Immature natural killer cell (primary cell): ENCODE measurements around the gene TNS3. TPM values are rescaled to one million over a fixed set of nuclear protein-coding genes. Genes with fewer than 3 reads are reported as not detected.
A peak's percentile ranks its signal among the peaks of the same experiment; 100 is the strongest.
"Not testable (repeated sequence)": the region's sequence is repeated elsewhere in the genome, so short reads cannot be mapped to it uniquely, and the experiment has no call there.

Source experiments
- DNase-seq, 3 donors: peaks; one replicate each; pipeline ENCODE4 v3.0.0; 2022; ENCODE audit warnings: mixed read lengths in 1 of 3
- H3K27ac Mint-ChIP-seq, 6 donors: one replicate each; pipeline ENCODE4 v1.8.0; 2020; ENCODE audit warnings: mixed read lengths in 6 of 6, mild to moderate bottlenecking in 5 of 6, inconsistent platforms in 4 of 6, moderate library complexity in 3 of 6
- H3K27me3 Mint-ChIP-seq, 3 donors: one replicate each; pipeline ENCODE4 v1.8.0; 2020 to 2021; ENCODE audit warnings: low read depth in 3 of 3, mild to moderate bottlenecking in 3 of 3, mixed read lengths in 3 of 3, moderate library complexity in 3 of 3, inconsistent platforms in 1 of 3
- H3K36me3 Mint-ChIP-seq, 3 donors: one replicate each; pipeline ENCODE4 v1.8.0; 2020; ENCODE audit warnings: mixed read lengths in 3 of 3, inconsistent platforms in 2 of 3, mild to moderate bottlenecking in 2 of 3
- H3K4me1 Mint-ChIP-seq, 2 donors: one replicate each; pipeline ENCODE4 v1.8.0; 2020; ENCODE audit warnings: inconsistent platforms in 2 of 2, mild to moderate bottlenecking in 2 of 2, mixed read lengths in 2 of 2, moderate library complexity in 1 of 2
- H3K4me3 Mint-ChIP-seq, 5 donors: one replicate each; pipeline ENCODE4 v1.8.0; 2020; ENCODE audit warnings: mild to moderate bottlenecking in 5 of 5, mixed read lengths in 5 of 5, inconsistent platforms in 3 of 5, moderate library complexity in 3 of 5
- H3K9me3 Mint-ChIP-seq, 6 donors: one replicate each; pipeline ENCODE4 v1.8.0; 2020; ENCODE audit warnings: mild to moderate bottlenecking in 6 of 6, mixed read lengths in 6 of 6, inconsistent platforms in 4 of 6, moderate library complexity in 3 of 6
- polyA plus RNA-seq, 3 donors: library from polyadenylated mRNA; unstranded; fragments of 300-500 nt; fragmentation: Illumina TruSeq; gene quantifications; one replicate each; pipeline ENCODE4 v1.2.3, GENCODE V29; 2021

Gene TNS3
- polyA plus RNA-seq, 3 donors from 2014 or later: 0.19 TPM; not detected in 2

- no peaks in the 10 kb centered on the region for H3K36me3 Mint-ChIP-seq
- H3K9me3 Mint-ChIP-seq: no peaks in the 10 kb centered on the region
- H3K27ac Mint-ChIP-seq: no peak overlapping the region
- H3K4me1 Mint-ChIP-seq: no peaks in the 10 kb centered on the region
- no peak overlapping the region for H3K4me3 Mint-ChIP-seq
- no peak for DNase-seq
- H3K27me3 Mint-ChIP-seq: peaks cover 2 to 4% (median 2%) of the 10 kb centered on the region in 3 donors
These were observed 29.2 kb upstream of the TNS3 start for GRCh38 chr7:47611045-47611511.

- Mint-ChIP-seq H3K4me3 (no peak overlapping the region), H3K4me1 (no peaks in the 10 kb centered on the region)
These were observed 28.7 kb upstream of the TNS3 start for GRCh38 chr7:47610506-47611044.

DNA sequence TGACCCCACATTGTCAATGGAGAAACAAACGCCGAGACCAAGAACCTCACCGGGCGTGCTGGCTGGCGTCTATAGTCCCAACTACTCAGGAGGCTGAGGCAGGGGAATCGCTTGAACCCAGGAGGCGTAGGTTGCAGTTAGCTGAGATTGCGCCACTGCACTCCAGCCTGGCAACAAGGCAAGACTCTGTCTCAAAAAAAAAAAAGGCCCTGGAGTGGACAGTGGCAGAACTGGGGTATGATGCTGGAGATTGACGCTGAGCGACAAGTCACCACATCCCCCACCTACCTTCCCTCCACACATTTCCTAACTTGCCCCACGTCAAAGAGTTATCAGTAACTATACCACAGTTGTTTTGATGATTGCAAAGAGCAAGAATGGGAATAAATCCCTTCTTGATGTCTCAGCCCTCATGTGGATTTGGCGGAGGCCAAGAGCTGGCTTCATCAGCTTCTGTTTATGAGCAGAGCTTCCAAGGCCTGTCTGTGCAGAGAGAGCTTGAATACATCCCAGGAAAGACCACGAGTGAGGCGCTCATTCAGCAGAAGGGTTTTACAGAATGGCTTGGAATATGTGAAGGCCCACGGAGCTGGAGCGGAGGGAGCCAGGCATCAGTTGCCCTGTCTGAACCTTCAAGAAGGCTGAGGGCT, 28.0 kb upstream of the TNS3 start:
- no peaks in the 10 kb centered on the region for H3K36me3 Mint-ChIP-seq
- no peaks in the 10 kb centered on the region for H3K9me3 Mint-ChIP-seq
- H3K27me3 Mint-ChIP-seq: peaks cover 2 to 4% (median 4%) of the 10 kb centered on the region in 3 donors
- H3K4me1 Mint-ChIP-seq: no peaks in the 10 kb centered on the region
- H3K4me3 Mint-ChIP-seq: no peak overlapping the region
- no peak for DNase-seq
- no peak overlapping the region for H3K27ac Mint-ChIP-seq

More at GRCh38 chr7:47610506-47611044, 28.7 kb upstream of the TNS3 start:
- Mint-ChIP-seq H3K27ac (peak overlapping the region in 1 of 6 donors; percentile 11), H3K36me3 (no peaks in the 10 kb centered on the region), H3K27me3 (peaks cover 2 to 4% (median 4%) of the 10 kb centered on the region in 3 donors), H3K9me3 (no peaks in the 10 kb centered on the region)
- DNase-seq: no peak

DNA sequence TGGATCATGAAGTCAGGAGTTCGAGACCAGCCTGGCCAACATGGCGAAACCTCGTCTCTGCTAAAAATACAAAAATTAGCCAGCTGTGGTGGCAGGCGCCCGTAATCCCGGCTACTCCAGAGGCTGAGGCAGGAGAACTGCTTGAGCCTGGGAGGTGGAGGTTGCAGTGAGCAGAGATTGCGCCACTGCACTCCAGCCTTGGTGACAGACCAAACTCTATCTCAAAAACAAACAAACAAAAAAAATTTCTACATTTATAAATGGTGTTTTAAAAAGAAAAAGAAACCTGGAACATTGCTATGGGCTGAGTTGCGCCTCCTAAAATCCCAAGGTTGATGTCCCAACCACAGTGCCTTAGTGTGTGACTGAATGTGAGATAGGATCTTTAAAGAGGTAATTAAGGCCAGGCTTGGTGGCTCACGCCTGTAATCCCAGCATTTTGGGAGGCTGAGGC, 24.7 kb upstream of the TNS3 start:
- DNase-seq, H3K9me3 Mint-ChIP-seq, H3K4me1 Mint-ChIP-seq, H3K36me3 Mint-ChIP-seq, H3K4me3 Mint-ChIP-seq, H3K27me3 Mint-ChIP-seq, H3K27ac Mint-ChIP-seq: not testable (repeated sequence)

GRCh38 chr7:47605816-47606575, 24.1 kb upstream of the TNS3 start:
- no peak overlapping the region for H3K27ac Mint-ChIP-seq
- H3K9me3 Mint-ChIP-seq: no peaks in the 10 kb centered on the region
- peaks cover 4 to 9% (median 7%) of the 10 kb centered on the region in 3 donors for H3K27me3 Mint-ChIP-seq
- no peak overlapping the region for H3K4me3 Mint-ChIP-seq
- peaks cover 0 to 3% (median 0%) of the 10 kb centered on the region in 3 donors for H3K36me3 Mint-ChIP-seq
- DNase-seq: no peak
- H3K4me1 Mint-ChIP-seq: peaks cover 8 to 14% of the 10 kb centered on the region in 2 donors

- Mint-ChIP-seq H3K4me3 (no peak overlapping the region), H3K9me3 (no peaks in the 10 kb centered on the region), H3K4me1 (peaks cover 22 to 29% of the 10 kb centered on the region in 2 donors), H3K27me3 (peaks cover 4 to 11% (median 11%) of the 10 kb centered on the region in 3 donors), H3K27ac (no peak overlapping the region), H3K36me3 (peaks cover 0 to 3% (median 0%) of the 10 kb centered on the region in 3 donors)
- DNase-seq: no peak
These were observed 22.6 kb upstream of the TNS3 start for GRCh38 chr7:47604496-47604890.

GRCh38 chr7:47603514-47604255, 21.8 kb upstream of the TNS3 start:
- not testable (repeated sequence) for H3K36me3 Mint-ChIP-seq, DNase-seq, H3K9me3 Mint-ChIP-seq, H3K27ac Mint-ChIP-seq, H3K4me3 Mint-ChIP-seq
- H3K27me3 Mint-ChIP-seq: peaks cover 4 to 13% (median 11%) of the 10 kb centered on the region in 3 donors
- H3K4me1 Mint-ChIP-seq: peaks cover 22 to 29% of the 10 kb centered on the region in 2 donors

DNA sequence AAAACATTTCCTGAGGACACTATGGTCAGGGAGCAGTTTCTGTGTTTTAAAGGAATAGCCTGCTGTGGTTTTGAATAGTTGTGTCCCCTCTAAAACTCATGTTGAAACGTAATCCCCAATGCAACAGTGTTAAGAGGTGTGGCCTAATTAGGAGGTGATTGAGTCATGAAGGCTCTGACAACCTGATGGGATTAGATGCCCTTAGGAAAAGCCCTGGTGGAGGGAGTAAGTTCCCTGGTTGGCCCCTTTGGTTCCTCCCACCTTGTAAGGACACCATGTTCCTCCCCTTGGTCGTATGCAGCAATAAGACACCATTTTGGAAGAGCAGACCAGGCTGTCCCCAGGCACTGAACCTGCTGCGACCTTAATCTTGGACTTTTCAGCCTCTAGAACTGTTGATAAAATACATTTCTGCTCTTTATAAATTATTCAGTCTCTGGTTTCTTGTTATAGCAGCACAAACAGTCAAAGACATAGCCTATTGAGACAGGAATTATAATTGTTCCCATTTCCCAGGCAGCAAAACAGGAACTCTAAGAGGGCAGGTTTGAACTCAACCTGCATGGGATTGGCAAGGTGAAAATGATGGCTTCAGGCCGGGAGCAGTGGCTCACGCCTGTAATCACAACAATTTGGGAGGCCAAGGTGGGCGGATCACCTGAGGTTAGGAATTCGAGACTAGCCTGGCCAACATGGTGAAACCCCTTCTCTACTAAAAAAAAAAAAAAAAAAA, 20.5 kb upstream of the TNS3 start:
- Mint-ChIP-seq H3K27ac (no peak overlapping the region), H3K4me1 (peaks cover 22 to 29% of the 10 kb centered on the region in 2 donors)

DNA sequence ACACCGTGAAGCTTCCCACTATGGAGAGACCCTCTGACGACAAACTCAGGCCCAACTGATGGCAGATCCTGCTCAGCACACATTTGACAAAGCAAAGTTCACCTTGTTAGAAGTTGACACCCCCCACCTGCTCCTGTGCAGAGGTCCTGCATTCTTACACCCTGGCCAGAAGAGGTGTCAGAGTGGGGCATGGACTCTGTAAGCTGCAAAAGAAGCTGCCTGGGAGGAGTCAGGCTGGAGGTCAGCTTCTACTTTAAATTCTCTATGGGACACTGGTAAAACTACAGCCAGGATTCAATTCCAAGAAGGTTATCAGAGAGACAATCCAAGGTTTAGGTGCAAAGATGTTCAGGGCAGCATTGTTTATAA, 20.0 kb upstream of the TNS3 start:
- no peak overlapping the region for H3K27ac Mint-ChIP-seq
- no peak for DNase-seq
- H3K4me3 Mint-ChIP-seq: no peak overlapping the region
- peaks cover 0 to 7% (median 5%) of the 10 kb centered on the region in 3 donors for H3K36me3 Mint-ChIP-seq
- H3K27me3 Mint-ChIP-seq: peaks cover 2 to 14% (median 13%) of the 10 kb centered on the region in 3 donors
- peaks cover 2 to 12% (median 10%) of the 10 kb centered on the region in 6 donors for H3K9me3 Mint-ChIP-seq
- H3K4me1 Mint-ChIP-seq: peaks cover 22 to 29% of the 10 kb centered on the region in 2 donors

More for the DNA sequence above, 20.5 kb upstream of the TNS3 start:
- Mint-ChIP-seq H3K4me3 (no peak overlapping the region), H3K36me3 (peaks cover 0 to 3% (median 0%) of the 10 kb centered on the region in 3 donors), H3K9me3 (peaks cover 0 to 6% (median 5%) of the 10 kb centered on the region in 6 donors), H3K27me3 (peaks cover 2 to 13% (median 11%) of the 10 kb centered on the region in 3 donors)
- DNase-seq: no peak

GRCh38 chr7:47601119-47601880, 19.4 kb upstream of the TNS3 start:
- Mint-ChIP-seq H3K4me1 (peaks cover 22 to 29% of the 10 kb centered on the region in 2 donors), H3K27ac (peak overlapping the region in 1 of 6 donors; percentile 3), H3K9me3 (peaks cover 2 to 15% (median 11%) of the 10 kb centered on the region in 6 donors), H3K27me3 (peaks cover 3 to 15% (median 12%) of the 10 kb centered on the region in 3 donors), H3K36me3 (peaks cover 0 to 7% (median 5%) of the 10 kb centered on the region in 3 donors), H3K4me3 (peak overlapping the region; percentile 5 to 73 (median 24))
- no peak for DNase-seq

DNA sequence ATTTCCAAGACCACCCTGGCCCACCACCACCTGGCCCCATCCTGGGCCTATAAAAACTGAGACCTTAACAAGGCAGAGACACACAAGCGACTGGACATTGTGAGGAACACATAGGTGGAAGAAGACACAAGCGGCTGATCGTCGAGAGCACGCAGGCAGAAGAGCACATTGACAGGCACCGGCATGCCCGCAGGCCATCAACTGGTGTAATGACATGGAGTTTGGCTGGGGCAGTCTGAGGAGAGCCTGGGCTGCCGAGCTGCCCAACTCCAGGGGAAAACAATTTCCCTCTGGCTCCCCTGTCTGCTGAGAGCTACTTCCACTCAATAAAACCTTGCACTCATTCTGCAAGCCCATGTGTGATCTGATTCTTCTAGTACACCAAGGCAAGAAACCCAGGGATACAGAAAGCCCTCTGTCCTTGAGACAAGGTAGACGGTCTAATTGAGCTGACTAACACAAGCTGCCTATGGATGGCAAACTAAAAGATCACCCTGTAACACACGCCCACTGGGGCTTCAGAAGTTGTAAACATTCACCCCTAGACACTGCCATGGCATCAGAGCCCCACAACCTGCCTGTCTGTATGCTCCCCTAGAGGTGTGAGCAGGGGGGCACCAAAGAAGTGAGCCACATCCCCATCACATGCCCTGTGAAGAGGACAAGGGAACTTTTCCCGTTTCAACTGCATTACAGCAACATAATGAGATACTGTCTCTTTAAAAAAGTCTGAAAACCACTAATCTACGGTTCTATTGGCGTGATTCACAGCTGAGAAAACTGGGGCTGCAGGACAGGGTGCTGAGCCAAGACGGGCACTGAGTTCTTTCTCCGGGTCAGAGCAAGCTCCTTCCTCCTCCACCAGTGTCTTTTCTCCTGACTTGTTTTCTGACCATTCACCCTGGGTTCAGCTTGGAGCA, 18.5 kb upstream of the TNS3 start:
- H3K36me3 Mint-ChIP-seq: peaks cover 0 to 7% (median 5%) of the 10 kb centered on the region in 3 donors
- H3K4me1 Mint-ChIP-seq: peaks cover 22 to 29% of the 10 kb centered on the region in 2 donors
- peak overlapping the region; percentile 5 to 73 (median 24) for H3K4me3 Mint-ChIP-seq
- DNase-seq: no peak
- H3K9me3 Mint-ChIP-seq: peaks cover 2 to 16% (median 12%) of the 10 kb centered on the region in 6 donors
- H3K27ac Mint-ChIP-seq: peak overlapping the region in 4 of 6 donors; percentile 1 to 63 (median 16)
- H3K27me3 Mint-ChIP-seq: peaks cover 4 to 15% (median 8%) of the 10 kb centered on the region in 3 donors
